T47D (cell line): ENCODE data around the gene ABCA13.

Experiments
- DNase-seq, 2 experiments: peaks; one replicate each; pipeline versions ENCODE4 v3.0.0 to v3.0.0-alpha.2; 2011 to 2012; ENCODE audit warnings: low read depth in 1 of 2, low spot score in 1 of 2
- JUND ChIP-seq: IDR thresholded peaks from 2 replicates; pipeline ENCODE4 v1.6.1; 2012; ENCODE audit warnings: low read depth
- in situ Hi-C: cut with HindIII; loops from 2 replicates; pipeline ENCODE4 v1.10.0; 2016; ENCODE audit warnings: low sequenced_read_pairs, low pct_unique_long_range_greater_than_20kb

The ABCA13 gene

DNA sequence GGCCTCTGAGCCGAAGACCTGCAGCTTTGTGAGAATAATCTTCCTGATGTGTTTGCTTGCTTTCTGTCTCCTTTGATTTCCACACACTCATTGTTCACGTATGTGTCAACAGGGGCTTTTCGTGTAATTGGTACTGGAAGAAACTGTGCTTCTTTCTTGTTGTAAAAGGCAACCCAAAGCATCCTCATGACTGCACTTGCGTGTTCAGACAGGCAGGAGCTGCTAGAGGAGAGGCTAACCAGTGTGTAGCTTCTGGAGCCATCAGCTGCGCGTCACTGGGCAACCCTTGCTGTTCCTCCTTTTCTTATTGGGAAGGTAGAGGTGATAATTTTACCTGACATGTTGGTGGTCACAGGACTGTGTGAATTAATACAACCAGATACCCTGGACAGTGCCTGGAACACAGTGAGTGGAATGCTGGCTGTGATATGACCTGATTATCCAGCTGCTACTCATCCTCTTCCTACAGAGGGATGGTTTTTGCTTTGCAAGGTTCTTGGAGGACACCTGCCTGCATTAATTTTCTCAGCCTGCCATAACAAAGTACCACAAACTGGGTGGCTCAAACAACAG is 213.0 kb downstream of the ABCA13 start:
- DNase-seq: peak in 1 of 2 experiments; percentile 10
- in situ Hi-C loops: no loop called here
- no peak for TF ChIP-seq JUND

GRCh38 chr7:48387932-48388331 is 216.7 kb downstream of the ABCA13 start:
- TF ChIP-seq JUND: no peak
- in situ Hi-C loops: no loop called here
- DNase-seq: no peak

DNA sequence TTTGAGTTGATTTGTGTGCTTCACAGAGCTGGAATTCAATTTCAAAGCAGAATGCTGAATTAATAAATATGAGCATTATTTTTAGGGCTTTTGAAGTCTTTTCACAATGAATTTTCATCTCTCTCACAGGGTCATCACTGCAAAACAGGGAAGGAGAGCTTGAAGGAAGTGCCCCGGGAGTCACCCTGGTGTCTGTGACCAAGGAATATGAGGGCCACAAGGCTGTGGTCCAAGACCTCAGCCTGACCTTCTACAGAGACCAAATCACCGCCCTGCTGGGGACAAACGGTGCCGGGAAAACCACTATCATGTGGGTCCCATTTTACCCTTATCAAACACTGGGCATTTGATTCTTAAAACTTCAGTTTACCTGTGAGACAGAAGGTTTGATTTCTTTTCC is 217.7 kb downstream of the ABCA13 start:
- in situ Hi-C loops: no loop called here
- TF ChIP-seq JUND: no peak
- DNase-seq: no peak

- peak in 1 of 2 experiments; percentile 23 for DNase-seq
- in situ Hi-C loops: no loop called here
- no peak for TF ChIP-seq JUND
These were observed 218.7 kb downstream of the ABCA13 start for GRCh38 chr7:48389977-48390376.

DNA sequence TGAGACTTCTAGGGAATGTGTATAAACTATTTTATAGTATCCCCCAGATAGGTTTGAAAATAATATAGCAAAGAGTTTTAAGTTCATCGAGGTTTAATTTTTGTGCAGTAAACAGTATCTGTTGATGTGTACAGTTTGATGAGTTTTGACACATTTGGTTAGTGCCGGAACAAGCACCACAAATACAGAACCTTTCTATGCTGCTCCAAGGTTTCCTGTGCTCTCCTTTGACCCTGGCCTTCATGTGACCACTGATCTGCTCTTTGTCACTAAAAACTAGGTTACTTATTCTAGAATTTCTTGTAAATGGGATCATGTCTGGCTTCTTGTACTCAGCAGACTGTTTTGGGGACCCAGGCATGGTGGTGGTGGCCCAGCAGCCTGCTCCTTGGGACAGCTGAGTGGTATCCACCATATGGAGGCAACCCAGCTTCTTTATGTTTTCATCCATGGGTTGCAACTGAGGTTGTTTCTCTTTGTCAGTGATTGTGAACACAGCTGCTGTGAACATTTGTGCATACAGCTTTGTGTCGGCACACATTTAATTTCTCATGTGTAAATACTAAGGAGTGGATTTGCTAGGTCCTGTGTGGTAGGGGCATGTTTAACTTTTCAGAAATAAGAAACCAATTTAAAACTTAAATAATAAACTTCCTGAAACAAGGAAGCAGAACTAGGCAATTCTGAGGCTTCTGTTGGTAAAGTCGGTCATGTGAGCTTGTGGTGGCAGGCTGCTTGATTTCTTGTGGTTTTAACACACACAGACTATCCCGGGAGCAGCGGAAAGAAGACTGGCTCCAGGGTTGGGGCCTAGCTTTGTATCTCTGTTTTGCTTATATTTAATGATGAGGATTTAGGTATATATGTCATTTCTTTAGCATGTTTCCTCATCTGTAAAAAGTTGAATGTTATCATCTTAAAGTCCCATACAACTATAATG is 219.4 kb downstream of the ABCA13 start:
- in situ Hi-C loops: no loop called here
- TF ChIP-seq JUND: no peak
- no peak for DNase-seq

DNA sequence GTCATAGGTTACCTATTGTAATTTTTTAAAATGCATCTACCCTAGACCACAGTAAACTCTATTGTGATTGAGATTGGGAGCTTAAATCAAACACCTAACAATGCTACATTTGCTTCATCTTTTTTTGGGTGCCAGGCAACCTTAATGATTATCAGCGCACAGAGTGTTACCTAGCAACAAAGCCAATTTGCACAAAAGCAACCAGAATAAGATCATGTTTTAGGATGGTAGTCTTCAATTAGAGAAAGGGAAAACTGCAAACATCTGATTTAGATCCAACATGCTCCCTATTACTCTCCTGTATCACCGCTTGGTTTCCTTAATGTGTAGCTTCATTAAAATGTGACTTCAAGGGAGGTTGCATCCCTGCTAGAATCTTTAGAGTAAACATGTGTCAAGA is 226.9 kb downstream of the ABCA13 start:
- in situ Hi-C loops: no loop called here
- TF ChIP-seq JUND: no peak
- no peak for DNase-seq

- in situ Hi-C loops: no loop called here
- TF ChIP-seq JUND: no peak
- DNase-seq: no peak
These were observed 231.5 kb downstream of the ABCA13 start for GRCh38 chr7:48402721-48403120.

DNA sequence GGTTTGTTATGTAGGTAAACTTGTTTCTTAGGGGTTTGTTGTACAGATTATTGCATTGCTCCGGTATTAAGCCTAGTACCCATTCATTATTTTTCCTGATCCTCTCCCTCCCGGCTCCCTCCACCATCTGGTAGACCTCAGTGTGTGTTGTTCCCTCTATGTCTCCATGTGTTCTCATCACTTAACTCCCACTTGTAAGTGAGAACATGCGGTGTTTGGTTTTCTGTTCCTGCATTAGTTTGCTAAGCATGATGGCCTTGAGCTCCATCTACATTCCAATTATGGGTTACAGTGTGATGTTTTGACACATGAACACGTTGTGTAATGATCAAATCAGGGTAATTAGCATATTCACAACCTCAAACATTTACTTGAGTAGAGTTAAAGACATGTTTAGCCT is 237.5 kb downstream of the ABCA13 start:
- in situ Hi-C loops: no loop called here
- DNase-seq: no peak

GRCh38 chr7:48411619-48412018 is 240.4 kb downstream of the ABCA13 start:
- DNase-seq: no peak
- TF ChIP-seq JUND: no peak
- in situ Hi-C loops: no loop called here

More for the DNA sequence above, 237.5 kb downstream of the ABCA13 start:
- TF ChIP-seq JUND: no peak

DNA sequence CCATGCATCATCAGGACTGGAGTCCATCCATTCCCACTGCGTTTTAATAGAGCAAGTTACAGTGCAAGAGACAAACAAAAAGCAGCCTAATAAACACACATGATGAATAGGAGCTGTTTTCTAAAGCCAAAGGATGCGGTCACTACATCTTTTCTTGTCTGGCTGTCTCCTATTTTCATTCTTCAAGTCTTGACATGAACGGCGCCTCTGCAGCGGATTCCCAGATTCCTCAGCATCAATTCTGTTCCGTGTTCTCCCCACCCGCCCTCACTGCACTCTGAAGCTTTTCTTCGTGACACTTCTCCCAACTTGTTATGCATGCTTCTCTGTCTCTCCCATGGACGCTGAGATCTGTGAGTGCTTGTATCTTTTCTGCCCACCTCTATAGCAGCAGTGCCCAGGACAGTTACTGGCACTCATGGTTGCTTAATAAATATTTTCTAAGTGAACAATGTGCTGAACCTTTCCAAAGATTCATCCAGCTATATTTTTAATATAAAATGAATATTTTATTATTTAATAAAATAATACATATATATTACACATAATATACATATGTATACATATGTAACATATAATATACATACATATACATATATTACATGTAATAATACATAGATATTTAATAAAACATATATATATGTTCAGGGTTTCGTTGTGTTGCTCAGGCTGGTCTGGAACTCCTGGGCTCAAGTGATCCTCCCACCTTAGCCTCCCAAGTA is 242.9 kb downstream of the ABCA13 start:
- DNase-seq: no peak
- in situ Hi-C loops: no loop called here
- TF ChIP-seq JUND: no peak

DNA sequence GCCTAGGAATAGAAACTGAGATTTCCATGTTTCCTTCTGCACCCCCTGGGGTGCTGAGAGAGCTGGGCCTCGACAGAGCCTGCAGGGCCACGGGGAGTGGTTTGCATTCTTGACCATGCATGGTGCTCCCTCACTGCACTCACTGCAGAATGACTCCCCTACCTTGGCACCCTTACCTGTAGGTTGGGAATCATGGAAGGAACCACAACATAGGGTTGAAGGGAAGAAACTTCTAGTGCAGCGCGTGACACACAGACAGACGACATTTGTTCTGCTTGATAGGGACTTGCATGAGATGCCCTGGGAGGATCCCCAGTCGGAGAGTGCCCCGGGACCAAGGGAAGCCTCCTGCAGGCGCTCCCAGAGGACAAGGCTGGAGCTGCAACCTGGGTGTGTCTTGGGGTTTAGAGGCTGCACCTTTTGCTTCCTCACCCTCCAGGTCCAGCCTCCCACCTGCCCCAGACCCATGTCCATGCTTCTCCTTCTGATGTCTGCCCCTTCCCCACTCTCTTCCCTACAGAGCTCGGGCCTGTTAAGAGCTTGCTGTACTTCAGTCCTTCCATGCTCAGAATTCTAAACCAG is 245.2 kb downstream of the ABCA13 start:
- in situ Hi-C loops: no loop called here
- no peak for DNase-seq
- TF ChIP-seq JUND: no peak

- TF ChIP-seq JUND: no peak
- in situ Hi-C loops: no loop called here
- no peak for DNase-seq
These were observed 248.1 kb downstream of the ABCA13 start for GRCh38 chr7:48419401-48419800.
